Right lobe of liver (tissue), 6 donors: ENCODE measurements around the gene TTC28. TPM values are rescaled to one million over a fixed set of nuclear protein-coding genes. Genes with fewer than 3 reads are reported as not detected.

ENCODE experiments used
- ATAC-seq, 4 donors: fragments of 200-7000 bp; cut with Tn5 transposase; one replicate each; pipeline ENCODE4 v1.9.1; 2020; ENCODE audit warnings: mild to moderate bottlenecking in 4 of 4, moderate library complexity in 4 of 4
- DNase-seq, 3 donors: peaks; one replicate each; pipeline ENCODE4 v3.0.0-alpha.2; 2020
- H3K27ac ChIP-seq, 3 donors: fragments of 200-600 bp; one replicate each; pipeline ENCODE4 v1.8.0; 2022
- H3K27me3 ChIP-seq, 2 donors: fragments of 200-600 bp; one replicate each; pipeline ENCODE4 v1.8.0; 2022
- H3K36me3 ChIP-seq, 4 donors: fragments of 200-600 bp; sonication (generic) in 1 of 4; one replicate each; pipeline versions ENCODE4 v1.5.1 to v1.8.0; 2017 to 2022; ENCODE audit warnings: control low read depth in 1 of 4
- H3K4me1 ChIP-seq, 4 donors: fragments of 200-600 bp; sonication (generic) in 1 of 4; one replicate each; pipeline versions ENCODE4 v1.5.1 to v1.8.0; 2017 to 2022; ENCODE audit warnings: control low read depth in 1 of 4
- H3K4me3 ChIP-seq, 3 donors: fragments of 200-600 bp; one replicate each; pipeline ENCODE4 v1.8.0; 2022
- H3K9me3 ChIP-seq, 4 donors: fragments of 200-600 bp; sonication (generic) in 1 of 4; one replicate each; pipeline versions ENCODE4 v1.5.1 to v1.8.0; 2017 to 2022; ENCODE audit warnings: control low read depth in 1 of 4
- CTCF ChIP-seq, 4 donors: fragments of 200-600 bp in 3 of 4; fragments of 450-650 bp in 1 of 4; IDR thresholded peaks; one replicate each; pipeline versions ENCODE4 v1.5.1 to v1.8.0; 2016 to 2022; ENCODE audit warnings: antibody characterized with exemption in 4 of 4, mild to moderate bottlenecking in 2 of 4
- POLR2A ChIP-seq: fragments of 450-650 bp; IDR thresholded peaks from one replicate; pipeline ENCODE4 v1.6.1; 2017; ENCODE audit warnings: antibody characterized with exemption, mild to moderate bottlenecking
- WGBS: methylation state at CpG from one replicate; pipeline ENCODE4 v1.1.6; 2018; ENCODE audit warnings: low coverage, low lambda C conversion rate; ENCODE audit not compliant: insufficient coverage; ENCODE audit errors: missing lambda C conversion rate; 5-methylcytosine and 5-hydroxymethylcytosine counted together
- intact Hi-C, 2 donors: fragments of 100-400 bp; cut with DNase I; formaldehyde crosslinking; loops; one replicate each; pipeline versions ENCODE4 v1.11.2 to v1.14.1; 2022
- total RNA-seq, 6 experiments: library from RNA; depleted of rRNA in 2 of 6; stranded (reverse); fragments of >200 nt in 2 of 6; fragmentation: NEBNext Ultra II Directional in 3 of 6; extraction: Animal tissue kit (Norgen Biotek cat#: 25700) in 3 of 6; gene quantifications; one replicate each; pipeline versions ENCODE4 v1.1.0 to v1.2.4, GENCODE V29; 2016 to 2023
- donor health status: DM: no; HTN: yes; CAD: no.
- donor health status: DM: no; HTN: no; CAD: no.
- donor health status: DM: no; HTN: no; CAD: no.
- donor health status: DM: no; HTN: yes; CAD: no.
- donor health status: DM: no; HTN: yes; CAD: no.

The TTC28 gene
- total RNA-seq, 6 experiments from 2014 or later = 9.4 to 38.3 (median 15.0) TPM

- intact Hi-C loops = no loop called here
- H3K4me1 ChIP-seq = peaks cover 0 to 9% (median 2%) of the 10 kb centered on the region in 4 donors
- no peak overlapping the region for H3K4me3 ChIP-seq
- no peak for TF ChIP-seq CTCF (IDR thresholded peaks at IDR 0.05)
- no peak for TF ChIP-seq POLR2A
- H3K27me3 ChIP-seq = no peaks in the 10 kb centered on the region
- DNase-seq = peak; percentile 62 to 85 (median 82)
- ATAC-seq = peak; percentile 95 to 98 (median 98)
- H3K9me3 ChIP-seq = no peaks in the 10 kb centered on the region
- H3K36me3 ChIP-seq = no peaks in the 10 kb centered on the region
- 30% methylated on average over 2 of the region's 2 CpGs for WGBS
- H3K27ac ChIP-seq = peak overlapping the region in 1 of 3 donors; percentile 49
Observed at GRCh38 chr22:28435140-28435768, 244.4 kb downstream of the TTC28 start.

- H3K4me1 ChIP-seq = peaks cover 0 to 6% (median 2%) of the 10 kb centered on the region in 4 donors
- WGBS = 88% methylated on average over 2 of the region's 2 CpGs
- no peak overlapping the region for H3K27ac ChIP-seq
- no peaks in the 10 kb centered on the region for H3K27me3 ChIP-seq
- ATAC-seq (no peak), DNase-seq (no peak)
- intact Hi-C loops = no loop called here
- TF ChIP-seq POLR2A (no peak), CTCF (IDR thresholded peaks at IDR 0.05) (no peak)
- no peaks in the 10 kb centered on the region for H3K9me3 ChIP-seq
- no peaks in the 10 kb centered on the region for H3K36me3 ChIP-seq
- H3K4me3 ChIP-seq = no peak overlapping the region
Observed at GRCh38 chr22:28430466-28431025, 249.1 kb downstream of the TTC28 start.

- Histone ChIP-seq H3K36me3 (no peaks in the 10 kb centered on the region), H3K4me3 (no peak overlapping the region), H3K27me3 (no peaks in the 10 kb centered on the region), H3K4me1 (no peaks in the 10 kb centered on the region), H3K27ac (no peak overlapping the region), H3K9me3 (no peaks in the 10 kb centered on the region)
- DNase-seq (no peak), ATAC-seq (no peak)
- TF ChIP-seq CTCF (IDR thresholded peaks at IDR 0.05) (no peak), POLR2A (no peak)
- intact Hi-C loops = no loop called here
Observed at GRCh38 chr22:28429711-28430110, 249.9 kb downstream of the TTC28 start.

GRCh38 chr22:28428271-28428670 is 251.4 kb downstream of the TTC28 start:
- ATAC-seq = no peak
- no peaks in the 10 kb centered on the region for H3K4me1 ChIP-seq
- intact Hi-C loops = no loop called here

More at GRCh38 chr22:28428271-28428670, 251.4 kb downstream of the TTC28 start:
- 81% methylated on average over 1 of the region's 1 CpG for WGBS
- H3K27me3 ChIP-seq = no peaks in the 10 kb centered on the region
- no peaks in the 10 kb centered on the region for H3K36me3 ChIP-seq
- TF ChIP-seq POLR2A (no peak), CTCF (IDR thresholded peaks at IDR 0.05) (no peak)
- no peaks in the 10 kb centered on the region for H3K9me3 ChIP-seq
- no peak for DNase-seq
- H3K27ac ChIP-seq = no peak overlapping the region
- no peak overlapping the region for H3K4me3 ChIP-seq
